ENCODE measurements around the gene SPNS2.

The SPNS2 gene

DNA sequence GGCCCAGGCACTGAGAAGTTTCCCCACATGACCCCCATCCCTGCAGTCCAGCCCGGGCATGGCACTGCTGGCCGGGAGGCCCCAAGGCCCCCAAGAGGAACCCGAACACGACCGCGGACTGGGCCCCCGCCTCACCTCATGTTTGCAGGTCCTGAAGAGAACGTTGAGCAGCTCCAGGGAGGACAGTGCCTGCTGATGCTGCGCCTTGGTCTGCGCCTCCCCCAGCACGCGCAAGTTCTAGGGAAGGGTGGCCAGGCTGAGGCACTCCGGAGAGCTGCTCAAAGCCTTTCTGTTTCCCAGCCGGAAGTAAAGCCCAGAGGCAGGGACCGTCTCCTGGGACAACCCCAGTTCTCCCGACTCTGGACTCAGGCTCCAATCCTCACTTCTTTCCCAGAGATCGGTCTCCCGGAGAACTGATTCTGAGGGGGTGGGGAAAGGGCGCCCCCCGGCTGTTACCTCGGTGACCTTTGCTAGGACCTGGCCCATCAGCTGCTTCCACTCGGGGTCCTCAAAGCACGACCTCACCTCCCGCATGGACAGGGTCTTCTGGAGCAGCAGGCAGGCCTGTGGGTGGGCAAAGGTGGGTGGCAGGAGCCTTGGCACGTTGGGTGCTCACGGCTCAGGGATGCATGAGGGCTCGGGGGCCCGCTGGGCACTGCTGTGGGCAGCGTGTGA is 42.8 kb downstream of the SPNS2 start:
- Histone ChIP-seq H3K27ac (ENCODE audit: low read depth, low read length) (no peak overlapping the region), H3K4me3 (ENCODE audit: low read depth, low read length) (no peak overlapping the region), H3K36me3 (ENCODE audit: control insufficient read depth, insufficient read depth, low read length) (peaks cover 92% of the 10 kb centered on the region)

DNA sequence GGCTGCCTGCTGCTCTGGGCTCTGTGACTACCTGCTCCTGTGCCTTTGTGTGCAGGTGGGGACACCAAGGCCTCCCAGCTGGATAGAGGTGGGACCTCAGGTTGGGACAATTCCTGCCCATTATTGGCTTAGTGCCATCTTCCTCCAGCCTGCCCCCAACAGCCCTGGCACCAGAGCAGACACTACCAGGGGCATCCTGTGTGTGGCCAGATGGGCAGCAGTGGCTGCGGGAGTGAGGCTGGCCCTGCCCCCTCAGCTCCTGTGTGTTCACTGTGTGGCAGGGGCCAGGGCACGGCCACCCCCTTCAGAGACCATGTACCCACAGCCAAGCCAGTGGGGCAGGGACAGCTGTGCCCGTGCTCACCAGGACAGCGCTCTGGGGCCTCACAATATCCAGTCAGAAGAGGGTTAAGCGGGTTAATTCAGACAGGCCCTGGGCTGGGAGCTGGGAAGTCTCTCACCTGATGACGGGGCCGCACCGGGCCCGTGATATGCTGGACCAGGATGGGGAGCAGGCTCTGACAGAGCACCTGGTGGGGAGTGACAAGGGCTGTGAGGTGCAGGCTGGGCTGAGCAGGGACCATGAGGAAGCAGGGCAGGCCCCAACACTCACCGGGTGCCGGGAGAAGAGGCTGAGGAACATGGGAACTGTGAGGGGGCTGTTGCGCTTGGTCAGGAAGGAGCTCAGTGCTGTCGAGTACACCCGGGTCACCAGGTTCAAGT is 43.5 kb downstream of the SPNS2 start:
- H3K4me3 ChIP-seq (ENCODE audit: low read depth, low read length), result no peak overlapping the region

More for the DNA sequence above, 42.8 kb downstream of the SPNS2 start:
- Histone ChIP-seq H3K9me3 (ENCODE audit: control insufficient read depth, insufficient read depth, low read depth, low read length) (no peaks in the 10 kb centered on the region), H3K9ac (ENCODE audit: low read length) (no peak overlapping the region), H3K27me3 (ENCODE audit: control insufficient read depth, insufficient read depth, low read length) (no peaks in the 10 kb centered on the region), H3K4me1 (ENCODE audit: control insufficient read depth, insufficient read depth, low read length) (peaks cover 8% of the 10 kb centered on the region)

DNA sequence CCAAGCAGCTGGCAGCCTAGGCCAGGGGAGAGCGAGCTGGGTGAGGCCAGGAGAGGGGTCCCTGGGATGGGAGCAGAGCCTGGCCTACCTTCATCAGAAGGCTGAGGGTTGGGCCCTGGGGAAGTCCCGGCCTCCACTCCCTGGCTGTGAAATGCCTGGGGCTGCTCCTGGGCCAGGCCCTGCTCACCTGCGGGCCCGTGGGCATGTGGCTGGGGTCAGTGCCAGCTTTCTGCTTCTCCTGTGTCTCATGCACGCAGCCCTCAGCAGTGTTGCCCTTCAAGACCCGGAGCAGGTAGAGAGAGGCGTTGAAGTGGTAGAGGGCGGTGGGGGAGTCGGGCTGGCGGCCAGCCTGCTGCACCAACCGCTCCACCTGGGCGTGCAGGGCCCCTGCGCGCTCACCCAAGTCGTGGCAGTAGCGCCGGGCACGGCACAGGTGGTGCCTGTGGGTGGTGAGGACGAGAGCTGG is 44.1 kb downstream of the SPNS2 start:
- no peak overlapping the region for H3K27ac ChIP-seq (ENCODE audit: low read depth, low read length)
- H3K9me3 ChIP-seq (ENCODE audit: control insufficient read depth, insufficient read depth, low read depth, low read length), result no peaks in the 10 kb centered on the region
- no peak overlapping the region for H3K4me3 ChIP-seq (ENCODE audit: low read depth, low read length)
- no peaks in the 10 kb centered on the region for H3K4me1 ChIP-seq (ENCODE audit: control insufficient read depth, insufficient read depth, low read length)
- peaks cover 95% of the 10 kb centered on the region for H3K36me3 ChIP-seq (ENCODE audit: control insufficient read depth, insufficient read depth, low read length)
- no peaks in the 10 kb centered on the region for H3K27me3 ChIP-seq (ENCODE audit: control insufficient read depth, insufficient read depth, low read length)
- H3K9ac ChIP-seq (ENCODE audit: low read length), result no peak overlapping the region

More for the DNA sequence above, 43.5 kb downstream of the SPNS2 start:
- H3K27ac ChIP-seq (ENCODE audit: low read depth, low read length), result no peak overlapping the region
- H3K9me3 ChIP-seq (ENCODE audit: control insufficient read depth, insufficient read depth, low read depth, low read length), result no peaks in the 10 kb centered on the region
- no peak overlapping the region for H3K9ac ChIP-seq (ENCODE audit: low read length)
- H3K36me3 ChIP-seq (ENCODE audit: control insufficient read depth, insufficient read depth, low read length), result peaks cover 95% of the 10 kb centered on the region
- no peaks in the 10 kb centered on the region for H3K27me3 ChIP-seq (ENCODE audit: control insufficient read depth, insufficient read depth, low read length)
- peaks cover 2% of the 10 kb centered on the region; the same call in 1 of the 2 replicates for H3K4me1 ChIP-seq (ENCODE audit: control insufficient read depth, insufficient read depth, low read length)

DNA sequence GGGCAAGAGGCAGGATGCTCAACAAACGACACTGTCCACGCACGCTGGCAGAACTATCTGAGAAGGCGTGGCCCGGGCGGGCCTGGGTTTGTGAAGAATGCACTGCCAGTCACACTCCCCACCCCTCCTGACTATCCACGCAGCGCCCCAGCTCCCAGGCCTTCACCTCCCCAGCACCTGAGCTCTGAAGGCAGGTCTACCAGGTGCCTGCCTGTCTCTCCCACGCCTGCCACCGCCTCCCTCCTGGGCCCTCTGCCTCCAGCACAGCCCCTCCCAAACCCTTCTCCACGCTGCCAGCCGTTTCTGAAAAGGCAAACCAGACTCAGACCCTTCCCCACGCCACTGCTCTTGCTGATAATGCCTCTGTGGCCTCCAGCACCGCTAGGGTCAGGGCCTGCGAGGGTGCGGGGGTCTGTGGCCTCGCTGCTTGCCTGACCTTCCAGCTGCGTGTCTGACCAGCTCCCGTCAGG is 44.9 kb downstream of the SPNS2 start:
- H3K27me3 ChIP-seq (ENCODE audit: control insufficient read depth, insufficient read depth, low read length), result no peaks in the 10 kb centered on the region
- H3K9ac ChIP-seq (ENCODE audit: low read length), result no peak overlapping the region
- H3K4me1 ChIP-seq (ENCODE audit: control insufficient read depth, insufficient read depth, low read length), result no peaks in the 10 kb centered on the region
- H3K36me3 ChIP-seq (ENCODE audit: control insufficient read depth, insufficient read depth, low read length), result peaks cover 95% of the 10 kb centered on the region
- no peaks in the 10 kb centered on the region for H3K9me3 ChIP-seq (ENCODE audit: control insufficient read depth, insufficient read depth, low read depth, low read length)
- H3K4me3 ChIP-seq (ENCODE audit: low read depth, low read length), result no peak overlapping the region
- H3K27ac ChIP-seq (ENCODE audit: low read depth, low read length), result no peak overlapping the region

DNA sequence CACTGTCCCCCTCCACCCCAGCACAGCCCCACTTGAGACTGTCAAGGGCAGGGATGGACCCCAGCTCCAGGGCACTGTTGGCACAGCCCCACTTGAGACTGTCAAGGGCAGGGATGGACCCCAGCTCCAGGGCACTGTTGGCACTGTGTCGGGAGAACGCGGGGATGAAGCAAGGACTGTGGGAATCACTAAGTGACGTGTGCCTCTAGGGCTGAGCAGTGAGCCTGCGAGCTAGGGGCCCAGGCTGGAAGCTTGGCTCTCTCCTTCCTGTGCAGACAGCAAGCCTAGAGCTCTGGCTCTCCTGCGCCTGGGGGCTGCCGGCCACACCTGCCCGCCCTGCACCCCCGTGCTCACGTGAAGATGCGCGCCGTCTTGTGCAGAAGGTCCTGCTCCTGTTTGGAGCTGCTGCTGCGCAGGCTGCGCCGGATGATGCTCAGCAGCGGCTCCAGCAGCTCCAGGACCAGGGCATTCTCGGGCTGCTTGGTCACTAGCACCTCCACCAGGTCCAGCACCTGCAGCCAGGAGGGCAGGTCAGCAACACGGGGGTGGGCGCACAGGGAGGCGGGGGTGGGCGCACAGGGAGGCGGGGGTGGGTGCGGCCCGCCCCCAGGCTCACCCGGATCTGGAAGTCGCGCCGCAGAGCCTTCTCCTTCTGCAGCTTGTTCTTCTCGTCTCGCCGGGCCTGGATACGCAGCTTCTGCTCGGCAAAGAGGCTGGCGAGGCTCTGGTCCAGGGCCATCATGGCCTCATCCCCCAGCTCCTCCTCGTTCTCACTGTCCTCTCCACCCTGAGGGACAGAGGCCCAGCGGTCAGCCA is 45.7 kb downstream of the SPNS2 start:
- Histone ChIP-seq H3K27me3 (ENCODE audit: control insufficient read depth, insufficient read depth, low read length) (no peaks in the 10 kb centered on the region), H3K4me1 (ENCODE audit: control insufficient read depth, insufficient read depth, low read length) (peaks cover 3% of the 10 kb centered on the region; the same call in 1 of the 2 replicates), H3K27ac (ENCODE audit: low read depth, low read length) (no peak overlapping the region), H3K9ac (ENCODE audit: low read length) (no peak overlapping the region), H3K9me3 (ENCODE audit: control insufficient read depth, insufficient read depth, low read depth, low read length) (no peaks in the 10 kb centered on the region), H3K36me3 (ENCODE audit: control insufficient read depth, insufficient read depth, low read length) (peaks cover 95% of the 10 kb centered on the region), H3K4me3 (ENCODE audit: low read depth, low read length) (no peak overlapping the region)

DNA sequence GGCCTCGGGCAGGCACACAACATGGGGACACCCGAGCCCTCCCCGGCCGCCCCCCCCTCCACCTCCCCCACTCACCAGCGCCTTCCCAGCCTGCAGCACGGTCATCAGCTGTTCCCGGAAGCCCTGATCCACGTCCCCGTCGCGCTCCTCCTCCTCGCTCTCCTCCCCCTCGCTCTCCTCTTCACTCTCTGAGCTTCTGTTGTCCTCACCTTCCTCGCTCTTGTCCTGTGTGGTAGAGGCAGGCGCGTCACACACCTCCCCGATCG is 46.2 kb downstream of the SPNS2 start:
- H3K27me3 ChIP-seq (ENCODE audit: control insufficient read depth, insufficient read depth, low read length), result no peaks in the 10 kb centered on the region
- no peaks in the 10 kb centered on the region for H3K9me3 ChIP-seq (ENCODE audit: control insufficient read depth, insufficient read depth, low read depth, low read length)
- no peak overlapping the region for H3K27ac ChIP-seq (ENCODE audit: low read depth, low read length)
- no peak overlapping the region for H3K9ac ChIP-seq (ENCODE audit: low read length)
- H3K4me3 ChIP-seq (ENCODE audit: low read depth, low read length), result no peak overlapping the region
- peaks cover 95% of the 10 kb centered on the region for H3K36me3 ChIP-seq (ENCODE audit: control insufficient read depth, insufficient read depth, low read length)
- H3K4me1 ChIP-seq (ENCODE audit: control insufficient read depth, insufficient read depth, low read length), result peaks cover 3% of the 10 kb centered on the region; the same call in 1 of the 2 replicates

DNA sequence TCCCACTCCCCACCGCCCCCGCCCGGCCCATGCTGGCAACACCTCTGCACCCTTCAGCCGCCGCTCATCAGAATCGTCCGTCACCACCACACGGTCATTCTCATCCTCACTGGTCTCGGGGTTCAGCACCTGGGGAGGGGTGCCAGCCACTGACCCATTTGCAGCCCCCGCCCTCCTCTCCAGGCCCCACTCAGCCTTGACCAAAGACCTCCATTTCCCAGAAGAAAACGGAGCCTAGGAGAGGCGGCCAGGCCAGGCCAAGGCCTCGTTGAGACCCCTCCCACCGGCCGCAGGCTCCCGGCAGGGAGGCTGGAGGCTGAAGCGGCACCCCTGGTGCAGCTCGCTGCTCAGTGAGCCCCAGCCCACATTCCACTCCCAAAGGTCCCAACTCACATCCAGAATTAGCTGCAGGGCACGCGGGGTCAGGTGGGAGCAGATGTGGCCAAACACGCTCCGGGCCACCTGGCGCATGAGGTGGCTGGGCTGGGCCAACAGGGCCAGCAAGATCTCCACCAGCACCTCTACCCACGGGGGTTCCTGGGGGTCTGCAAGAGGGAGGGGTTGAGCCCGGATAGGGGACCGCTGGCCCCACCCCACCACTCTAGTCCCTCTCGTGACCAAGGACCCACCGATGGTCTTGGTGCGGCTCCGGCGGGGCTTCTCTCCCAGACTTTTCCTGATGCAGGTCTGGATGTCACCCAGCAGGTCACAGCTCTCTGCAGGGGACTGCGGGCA is 46.7 kb downstream of the SPNS2 start:
- Histone ChIP-seq H3K36me3 (ENCODE audit: control insufficient read depth, insufficient read depth, low read length) (peaks cover 95% of the 10 kb centered on the region), H3K27ac (ENCODE audit: low read depth, low read length) (no peak overlapping the region), H3K9ac (ENCODE audit: low read length) (no peak overlapping the region)

DNA sequence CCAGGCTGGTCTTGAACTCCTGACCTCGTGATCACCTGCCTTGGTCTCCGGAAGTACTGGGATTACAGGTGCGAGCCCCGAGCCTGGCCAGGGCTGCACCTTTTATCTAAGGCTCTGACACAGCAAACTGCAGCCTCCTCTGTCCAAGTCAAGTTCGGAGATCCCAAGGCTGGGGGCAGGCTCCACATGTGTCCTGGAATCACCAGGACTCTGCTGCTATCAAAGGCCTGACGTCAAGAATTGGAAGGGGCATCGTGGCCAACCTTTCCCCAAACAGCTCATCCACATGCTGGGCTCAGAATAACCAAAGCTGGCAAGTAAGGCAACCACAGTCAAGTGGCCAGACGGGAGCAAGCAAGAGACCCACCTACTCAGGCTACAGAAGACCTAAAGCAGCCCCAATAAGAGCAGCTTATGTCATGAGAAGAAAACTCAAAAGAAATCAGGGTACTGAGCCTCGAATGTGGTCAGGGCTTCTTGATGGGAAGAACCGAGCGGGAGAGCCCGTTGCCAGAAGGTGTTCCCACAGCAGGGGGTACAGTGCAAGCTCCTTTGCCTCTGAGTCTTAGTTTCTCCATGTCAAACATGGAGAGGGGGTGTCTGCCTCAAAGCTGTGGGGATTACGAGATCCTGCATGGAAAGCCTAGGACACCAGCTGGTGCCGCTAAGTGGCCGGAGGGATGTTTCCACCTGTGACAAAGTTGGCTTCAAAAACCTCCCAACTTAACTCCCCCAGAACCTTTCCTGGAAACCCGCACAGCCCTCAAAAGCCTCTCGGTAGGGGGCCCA is 48.6 kb downstream of the SPNS2 start:
- Histone ChIP-seq H3K27me3 (ENCODE audit: control insufficient read depth, insufficient read depth, low read length) (no peaks in the 10 kb centered on the region), H3K4me3 (ENCODE audit: low read depth, low read length) (no peak overlapping the region), H3K27ac (ENCODE audit: low read depth, low read length) (no peak overlapping the region), H3K4me1 (ENCODE audit: control insufficient read depth, insufficient read depth, low read length) (peaks cover 3% of the 10 kb centered on the region; the same call in 1 of the 2 replicates), H3K9ac (ENCODE audit: low read length) (no peak overlapping the region), H3K9me3 (ENCODE audit: control insufficient read depth, insufficient read depth, low read depth, low read length) (no peaks in the 10 kb centered on the region), H3K36me3 (ENCODE audit: control insufficient read depth, insufficient read depth, low read length) (peaks cover 95% of the 10 kb centered on the region)

More for the DNA sequence above, 46.7 kb downstream of the SPNS2 start:
- H3K27me3 ChIP-seq (ENCODE audit: control insufficient read depth, insufficient read depth, low read length), result no peaks in the 10 kb centered on the region
- H3K9me3 ChIP-seq (ENCODE audit: control insufficient read depth, insufficient read depth, low read depth, low read length), result no peaks in the 10 kb centered on the region
- H3K4me3 ChIP-seq (ENCODE audit: low read depth, low read length), result no peak overlapping the region
- H3K4me1 ChIP-seq (ENCODE audit: control insufficient read depth, insufficient read depth, low read length), result peaks cover 3% of the 10 kb centered on the region; the same call in 1 of the 2 replicates

DNA sequence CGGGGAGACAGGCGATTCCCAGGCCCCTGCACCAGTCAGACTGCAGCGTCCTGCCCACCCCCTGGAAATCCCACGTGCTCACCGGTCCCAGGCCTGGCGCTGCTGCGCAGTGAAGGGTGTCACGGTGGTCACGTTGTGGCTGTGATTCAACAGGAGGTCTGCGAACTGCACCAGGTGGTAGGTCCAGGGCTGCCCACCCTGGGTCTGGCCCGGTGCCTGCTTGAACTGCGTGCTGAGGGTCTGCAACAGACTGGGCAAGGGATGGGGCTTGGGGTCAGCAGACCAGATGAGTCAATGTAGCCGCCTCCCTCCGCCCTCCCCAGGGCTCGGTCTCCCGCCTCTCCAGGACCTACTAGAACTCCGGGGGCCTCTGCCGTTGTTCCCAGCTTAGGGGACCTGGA is 49.4 kb downstream of the SPNS2 start:
- Histone ChIP-seq H3K9me3 (ENCODE audit: control insufficient read depth, insufficient read depth, low read depth, low read length) (no peaks in the 10 kb centered on the region), H3K4me1 (ENCODE audit: control insufficient read depth, insufficient read depth, low read length) (peaks cover 3% of the 10 kb centered on the region; the same call in 1 of the 2 replicates), H3K4me3 (ENCODE audit: low read depth, low read length) (no peak overlapping the region), H3K9ac (ENCODE audit: low read length) (no peak overlapping the region), H3K27me3 (ENCODE audit: control insufficient read depth, insufficient read depth, low read length) (no peaks in the 10 kb centered on the region), H3K27ac (ENCODE audit: low read depth, low read length) (no peak overlapping the region; the same call in 1 of the 2 replicates), H3K36me3 (ENCODE audit: control insufficient read depth, insufficient read depth, low read length) (peaks cover 94% of the 10 kb centered on the region)
